ENCODE data around the gene CDC42SE1.

GRCh38 chr1:151009206-151009587 lies 50.2 kb downstream of the CDC42SE1 start:
- no peak for TF ChIP-seq POLR2A (IDR thresholded peaks at IDR 0.05)
- no peak for TF ChIP-seq CTCF (IDR thresholded peaks at IDR 0.05 in 4 of 5, conservative IDR thresholded peaks at IDR 0.05 in 1 of 5)
